NB4 (cell line): Measurements from ENCODE around the gene SCYGR3.
A peak's percentile ranks its signal among the peaks of the same experiment; 100 is the strongest.

Source experiments
- DNase-seq: peaks from one replicate; pipeline ENCODE4 v3.0.0; 2010; ENCODE audit warnings: low read depth
- H3K4me3 ChIP-seq: one replicate; pipeline ENCODE4 v1.5.1; 2011; ENCODE audit warnings: mild to moderate bottlenecking, low read depth, low read length, moderate library complexity
- MYC ChIP-seq: IDR thresholded peaks from 2 replicates; pipeline ENCODE4 v1.6.1; 2011; ENCODE audit warnings: low read depth, low read length
- POLR2A ChIP-seq: IDR thresholded peaks from 2 replicates; pipeline ENCODE4 v1.6.1; 2011; ENCODE audit warnings: mild to moderate bottlenecking; ENCODE audit not compliant: insufficient read length; ENCODE audit errors: extremely low read depth
- TF ChIP-seq, protein P1 (sequence below): IDR thresholded peaks from 2 replicates; pipeline ENCODE4 v1.6.1; 2011; ENCODE audit warnings: low read depth, low read length
- TF ChIP-seq, protein P2 (sequence below): IDR thresholded peaks from one replicate; pipeline ENCODE4 v1.5.1; 2012; ENCODE audit warnings: low read depth, low read length

SCYGR3 gene

DNA sequence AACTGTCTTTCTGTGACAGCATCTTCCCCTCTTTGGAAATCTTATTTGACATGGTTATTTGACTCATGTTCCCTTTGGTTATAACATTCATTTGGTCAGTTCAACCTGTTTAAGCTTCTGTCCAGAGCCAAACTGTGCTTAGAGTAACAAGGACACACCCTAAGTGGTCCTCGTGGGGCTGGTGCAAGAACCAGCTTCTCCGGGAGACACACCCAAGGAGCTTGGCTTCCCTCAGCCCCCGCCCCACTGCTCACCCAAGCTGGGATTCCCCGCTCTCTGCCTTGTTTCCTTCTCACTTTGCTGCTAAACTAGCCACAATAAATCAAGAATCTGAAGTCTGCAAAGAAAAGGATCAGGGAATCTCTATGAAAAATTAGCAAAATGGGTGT is 1.4 kb downstream of the SCYGR3 start:
- TF ChIP-seq, protein P1, sequence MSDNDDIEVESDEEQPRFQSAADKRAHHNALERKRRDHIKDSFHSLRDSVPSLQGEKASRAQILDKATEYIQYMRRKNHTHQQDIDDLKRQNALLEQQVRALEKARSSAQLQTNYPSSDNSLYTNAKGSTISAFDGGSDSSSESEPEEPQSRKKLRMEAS = no peak
- no peak for TF ChIP-seq MYC
- no peak for TF ChIP-seq POLR2A
- TF ChIP-seq, protein P2, sequence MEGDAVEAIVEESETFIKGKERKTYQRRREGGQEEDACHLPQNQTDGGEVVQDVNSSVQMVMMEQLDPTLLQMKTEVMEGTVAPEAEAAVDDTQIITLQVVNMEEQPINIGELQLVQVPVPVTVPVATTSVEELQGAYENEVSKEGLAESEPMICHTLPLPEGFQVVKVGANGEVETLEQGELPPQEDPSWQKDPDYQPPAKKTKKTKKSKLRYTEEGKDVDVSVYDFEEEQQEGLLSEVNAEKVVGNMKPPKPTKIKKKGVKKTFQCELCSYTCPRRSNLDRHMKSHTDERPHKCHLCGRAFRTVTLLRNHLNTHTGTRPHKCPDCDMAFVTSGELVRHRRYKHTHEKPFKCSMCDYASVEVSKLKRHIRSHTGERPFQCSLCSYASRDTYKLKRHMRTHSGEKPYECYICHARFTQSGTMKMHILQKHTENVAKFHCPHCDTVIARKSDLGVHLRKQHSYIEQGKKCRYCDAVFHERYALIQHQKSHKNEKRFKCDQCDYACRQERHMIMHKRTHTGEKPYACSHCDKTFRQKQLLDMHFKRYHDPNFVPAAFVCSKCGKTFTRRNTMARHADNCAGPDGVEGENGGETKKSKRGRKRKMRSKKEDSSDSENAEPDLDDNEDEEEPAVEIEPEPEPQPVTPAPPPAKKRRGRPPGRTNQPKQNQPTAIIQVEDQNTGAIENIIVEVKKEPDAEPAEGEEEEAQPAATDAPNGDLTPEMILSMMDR = no peak
- no peak overlapping the region for H3K4me3 ChIP-seq
- no peak for DNase-seq

DNA sequence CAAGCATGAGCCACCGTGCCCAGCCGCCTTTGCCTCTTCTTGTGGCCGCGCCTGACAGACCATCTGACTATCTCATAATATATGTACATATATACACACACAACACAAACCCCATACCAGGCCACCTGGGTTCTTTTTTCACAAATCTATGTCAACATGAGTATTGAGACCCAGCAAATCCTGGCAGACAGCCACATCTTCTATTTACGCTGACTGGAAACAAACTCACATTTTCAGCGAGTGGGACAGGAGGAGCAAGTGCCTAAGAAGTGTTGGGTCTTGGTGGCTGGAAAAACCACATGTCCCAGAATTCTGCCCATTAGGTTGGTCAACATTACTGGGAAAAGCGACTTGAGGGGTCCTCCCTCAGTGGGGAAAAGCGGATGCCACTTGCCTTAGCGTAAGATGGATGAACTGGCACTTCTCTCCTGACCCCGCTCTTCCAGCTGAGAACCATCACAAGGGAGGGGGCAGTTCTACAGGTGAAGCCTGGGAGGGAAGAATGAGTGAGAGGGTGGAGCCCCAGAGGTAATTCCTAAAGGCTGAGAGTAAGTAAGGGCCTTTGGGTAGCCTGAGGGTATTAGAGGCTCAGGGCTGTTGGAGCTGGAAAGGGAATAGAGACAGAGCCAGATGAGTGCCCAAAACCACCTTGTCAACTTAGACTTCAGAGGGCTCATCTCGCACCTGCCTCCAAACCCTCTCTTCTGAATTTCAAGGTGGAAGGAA is 1.9 kb downstream of the SCYGR3 start:
- no peak overlapping the region for H3K4me3 ChIP-seq
- TF ChIP-seq, protein P1 = no peak
- TF ChIP-seq, protein P2 = no peak
- TF ChIP-seq MYC (no peak), POLR2A (no peak)
- DNase-seq = no peak

DNA sequence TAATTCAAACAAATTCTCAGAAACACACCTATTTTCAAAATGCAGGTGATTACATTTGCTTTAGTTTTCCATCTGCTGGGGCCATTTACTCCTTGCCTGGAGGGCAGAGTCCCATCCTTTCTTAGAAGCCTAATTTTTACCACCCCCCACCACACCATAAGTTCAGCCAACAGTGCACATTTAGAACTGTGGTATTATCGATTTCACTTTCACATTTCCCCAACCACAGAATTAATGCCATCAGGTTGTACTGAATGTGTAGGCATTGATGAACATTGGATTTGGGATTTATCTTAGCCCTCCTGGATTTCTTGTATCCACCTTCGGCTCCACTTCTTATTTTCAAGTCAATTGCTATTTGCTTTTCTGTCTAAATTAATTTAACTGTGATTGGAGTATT is 4.5 kb downstream of the SCYGR3 start:
- DNase-seq = no peak
- H3K4me3 ChIP-seq = no peak overlapping the region
- TF ChIP-seq MYC (no peak), POLR2A (no peak)
- TF ChIP-seq, protein P2 = no peak
- TF ChIP-seq, protein P1 = no peak

DNA sequence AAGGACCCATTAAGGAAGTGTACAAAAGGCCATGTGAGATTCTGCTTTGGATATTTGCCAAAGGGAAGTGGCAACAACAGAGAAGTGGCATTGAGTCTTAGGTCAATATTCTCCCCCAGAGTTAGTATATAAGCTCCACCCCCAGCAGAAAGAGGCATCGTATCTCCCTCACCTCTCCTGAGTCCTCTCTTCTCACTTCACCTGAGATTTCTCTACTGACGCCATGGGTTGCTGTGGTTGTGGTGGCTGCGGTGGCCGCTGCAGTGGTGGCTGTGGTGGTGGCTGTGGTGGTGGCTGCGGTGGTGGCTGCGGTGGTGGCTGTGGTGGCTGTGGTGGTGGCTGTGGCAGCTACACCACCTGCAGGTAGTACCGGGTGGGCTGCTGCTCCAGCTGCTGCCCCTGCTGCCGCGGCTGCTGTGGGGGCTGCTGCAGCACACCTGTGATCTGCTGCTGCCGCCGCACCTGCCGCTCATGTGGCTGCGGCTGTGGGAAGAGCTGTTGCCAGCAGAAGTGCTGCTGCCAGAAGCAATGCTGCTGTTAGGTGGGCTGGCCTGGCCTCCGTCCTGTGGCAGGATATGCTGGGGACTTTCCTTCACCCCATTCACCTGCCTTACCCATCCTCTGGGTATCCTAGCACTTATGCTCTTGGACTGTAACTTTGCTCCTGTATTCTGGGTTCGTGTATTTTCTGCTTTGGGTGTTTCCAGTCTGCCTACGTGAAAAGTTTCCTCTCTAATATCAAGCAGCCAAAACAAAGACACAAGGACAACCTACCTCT is 5.9 kb downstream of the SCYGR3 start:
- no peak for TF ChIP-seq MYC
- TF ChIP-seq, protein P1 = no peak
- TF ChIP-seq, protein P2 = no peak
- no peak for TF ChIP-seq POLR2A
- H3K4me3 ChIP-seq = no peak overlapping the region
- peak; percentile 77 for DNase-seq

DNA sequence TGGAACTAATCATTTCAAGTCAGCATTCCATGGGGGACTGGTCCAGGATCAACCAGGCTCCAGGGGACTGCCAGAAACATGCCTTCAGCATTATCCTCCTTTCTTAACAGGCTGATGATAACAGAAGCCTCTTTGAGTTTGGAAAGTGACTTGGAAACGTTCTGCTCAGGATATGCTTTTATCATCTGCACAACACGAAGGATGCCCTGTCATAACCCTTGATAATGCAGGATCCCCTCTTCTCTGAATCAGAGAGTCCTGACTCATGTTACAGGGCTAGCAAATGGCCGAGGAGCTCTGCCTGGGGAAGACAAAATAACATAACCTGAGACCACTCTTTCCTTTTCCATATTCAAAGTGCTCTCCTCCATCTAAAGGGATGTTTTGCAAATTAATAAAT is 6.7 kb downstream of the SCYGR3 start:
- DNase-seq = no peak
- TF ChIP-seq, protein P1 = no peak
- TF ChIP-seq, protein P2 = no peak
- no peak for TF ChIP-seq POLR2A
- TF ChIP-seq MYC = no peak
- no peak overlapping the region for H3K4me3 ChIP-seq
